Fibroblast of lung (primary cell): Measurements from ENCODE around the gene SHC1.

ENCODE experiments used
- CTCF ChIP-seq, 2 donors: IDR thresholded peaks in 1 of 2; conservative IDR thresholded peaks in 1 of 2; 1 replicate in 1 of 2; 2 replicates in 1 of 2; pipeline ENCODE4 v1.5.1; 2011 to 2012; ENCODE audit warnings: low read length in 2 of 2, control low read depth in 1 of 2, inconsistent platforms in 1 of 2, low read depth in 1 of 2, mild to moderate bottlenecking in 1 of 2
- EZH2 ChIP-seq: IDR thresholded peaks from 2 replicates; pipeline ENCODE4 v1.5.1; 2012; ENCODE audit warnings: low read length, control low read depth, mild to moderate bottlenecking; ENCODE audit errors: missing control alignments

- TF ChIP-seq CTCF (conservative IDR thresholded peaks at IDR 0.05 in 1 of 2, IDR thresholded peaks at IDR 0.05 in 1 of 2; ENCODE audit: low read depth in 1 of 2, low read length in 2 of 2): no peak
- TF ChIP-seq EZH2: no peak
Measured at GRCh38 chr1:155017946-155018316, 47.4 kb upstream of the SHC1 start.
